IMR-90 (cell line): ENCODE results near the gene KIRREL1. TPM values are rescaled to one million over a fixed set of nuclear protein-coding genes. Genes with fewer than 3 reads are reported as not detected.

Source experiments
- ATAC-seq: fragments of 200-7000 bp; cut with Tn5 transposase; 2 replicates; pipeline ENCODE4 v1.9.1; 2020; ENCODE audit warnings: low read depth, mild to moderate bottlenecking, moderate library complexity
- BruUV-seq: library from RNA; stranded (reverse); fragments of 400-500 nt; replicated peaks from 2 replicates; lab custom pipeline; 2021; lab: Mats Ljungman, UMichigan
- CTCF ChIA-PET: fragments of 300-600 bp; formaldehyde crosslinking; extraction: SDS; loops from one replicate; lab custom pipeline; 2021; ENCODE audit warnings: antibody characterized with exemption; lab: Yijun Ruan, JAX
- POLR2A ChIA-PET: fragments of 300-600 bp; sonication (Branson Sonifier 250); formaldehyde crosslinking; loops from one replicate; lab custom pipeline; 2022; ENCODE audit warnings: antibody characterized with exemption; ENCODE audit not compliant: unreplicated experiment; lab: Charles Lee
- DNase-seq: peaks from one replicate; pipeline ENCODE4 v3.0.0; 2013
- H2AFZ ChIP-seq: replicated peaks from 2 replicates; pipeline ENCODE3; 2013; ENCODE audit warnings: low read length, mild to moderate bottlenecking; ENCODE audit not compliant: poor library complexity
- H2AK5ac ChIP-seq: 2 replicates; pipeline ENCODE4 v1.6.1; 2013; ENCODE audit warnings: low read depth, low read length, inconsistent platforms
- H2AK9ac ChIP-seq: replicated peaks from 2 replicates; pipeline ENCODE3; 2013; ENCODE audit warnings: mild to moderate bottlenecking, low read depth, low read length, moderate library complexity; ENCODE audit not compliant: poor library complexity
- H2BK120ac ChIP-seq: 2 replicates; pipeline ENCODE4 v1.6.1; 2013; ENCODE audit warnings: low read depth, low read length, inconsistent platforms
- H2BK15ac ChIP-seq: 3 replicates; pipeline ENCODE4 v1.6.1; 2013; ENCODE audit warnings: low read depth, low read length, inconsistent platforms
- H2BK20ac ChIP-seq: 2 replicates; pipeline ENCODE4 v1.6.1; 2013; ENCODE audit warnings: low read depth, mild to moderate bottlenecking, inconsistent platforms, low read length, moderate library complexity
- H2BK5ac ChIP-seq: 2 replicates; pipeline ENCODE4 v1.6.1; 2013; ENCODE audit warnings: mild to moderate bottlenecking, low read depth, low read length, inconsistent platforms; ENCODE audit not compliant: poor library complexity, severe bottlenecking
- H3K14ac ChIP-seq: replicated peaks from 2 replicates; pipeline ENCODE4 v1.6.1; 2013; ENCODE audit warnings: low read depth, low read length, inconsistent platforms
- H3K18ac ChIP-seq: 2 replicates; pipeline ENCODE4 v1.6.1; 2013; ENCODE audit warnings: low read depth, low read length, control low read depth
- H3K23ac ChIP-seq: 2 replicates; pipeline ENCODE4 v1.6.1; 2013; ENCODE audit warnings: low read depth, low read length, inconsistent platforms
- H3K27ac ChIP-seq: 2 replicates; pipeline ENCODE4 v1.5.1; 2013; ENCODE audit warnings: mild to moderate bottlenecking, control low read depth, low read length; ENCODE audit not compliant: insufficient read depth
- H3K27me3 ChIP-seq: 2 replicates; pipeline ENCODE4 v1.6.1; 2013; ENCODE audit warnings: low read length; ENCODE audit not compliant: control insufficient read depth, insufficient read depth
- H3K36me3 ChIP-seq: 2 replicates; pipeline ENCODE4 v1.6.1; 2013; ENCODE audit warnings: low read length, mixed read lengths; ENCODE audit not compliant: control insufficient read depth, insufficient read depth
- H3K4ac ChIP-seq: 2 replicates; pipeline ENCODE4 v1.6.1; 2013; ENCODE audit warnings: low read depth, low read length, inconsistent platforms
- H3K4me1 ChIP-seq: 2 replicates; pipeline ENCODE4 v1.6.1; 2013; ENCODE audit warnings: low read length, mixed read lengths; ENCODE audit not compliant: control insufficient read depth, insufficient read depth
- H3K4me2 ChIP-seq: 2 replicates; pipeline ENCODE4 v1.6.1; 2013; ENCODE audit warnings: low read depth, mild to moderate bottlenecking, control low read depth, low read length, moderate library complexity
- H3K4me3 ChIP-seq: 2 replicates; pipeline ENCODE4 v1.5.1; 2013; ENCODE audit warnings: low read depth, mild to moderate bottlenecking, control low read depth, low read length, moderate library complexity; ENCODE audit not compliant: insufficient read depth
- H3K56ac ChIP-seq: 2 replicates; pipeline ENCODE4 v1.6.1; 2013; ENCODE audit warnings: low read length, inconsistent platforms; ENCODE audit not compliant: insufficient read depth; ENCODE audit errors: extremely low read depth
- H3K79me1 ChIP-seq, 2 experiments: 2 replicates each; pipeline ENCODE4 v1.6.1; 2013; ENCODE audit warnings: low read length in 2 of 2, inconsistent platforms in 1 of 2, low read depth in 1 of 2
- H3K9ac ChIP-seq: 2 replicates; pipeline ENCODE4 v1.6.1; 2013; ENCODE audit warnings: low read depth, low read length, control low read depth
- H3K9me1 ChIP-seq: 2 replicates; pipeline ENCODE4 v1.6.1; 2013; ENCODE audit warnings: low read length, inconsistent platforms; ENCODE audit not compliant: insufficient read depth
- H3K9me3 ChIP-seq: 2 replicates; pipeline ENCODE4 v1.6.1; 2013; ENCODE audit warnings: low read length; ENCODE audit not compliant: control insufficient read depth, insufficient read depth
- H4K20me1 ChIP-seq: 2 replicates; pipeline ENCODE4 v1.6.1; 2013; ENCODE audit warnings: low read length, inconsistent platforms; ENCODE audit not compliant: insufficient read depth
- H4K5ac ChIP-seq: 2 replicates; pipeline ENCODE4 v1.6.1; 2013; ENCODE audit warnings: mild to moderate bottlenecking, low read depth, low read length, control low read depth
- H4K8ac ChIP-seq, 2 experiments: 2 replicates each; pipeline ENCODE4 v1.6.1; 2013; ENCODE audit warnings: low read depth in 2 of 2, low read length in 2 of 2, control low read depth in 1 of 2, inconsistent platforms in 1 of 2
- H4K91ac ChIP-seq: 2 replicates; pipeline ENCODE4 v1.6.1; 2013; ENCODE audit warnings: low read depth, low read length, inconsistent platforms; ENCODE audit not compliant: insufficient read depth
- BHLHE40 ChIP-seq: fragments of 150-350 bp; IDR thresholded peaks from 2 replicates; pipeline ENCODE4 v1.6.1; 2016; ENCODE audit warnings: mild to moderate bottlenecking, low read depth, low read length
- CEBPB ChIP-seq: IDR thresholded peaks from 2 replicates; pipeline ENCODE4 v1.6.1; 2012; ENCODE audit warnings: low read depth, low read length, improper control_type of control experiment
- CHD1 ChIP-seq: IDR thresholded peaks from 2 replicates; pipeline ENCODE4 v1.6.1; 2012; ENCODE audit warnings: low read depth, low read length, improper control_type of control experiment
- CTCF ChIP-seq: conservative IDR thresholded peaks from 2 replicates; pipeline ENCODE4 v1.5.1; 2012; ENCODE audit warnings: mild to moderate bottlenecking, low read depth, low read length, improper control_type of control experiment
- ELK1 ChIP-seq: fragments of 150-350 bp; IDR thresholded peaks from 2 replicates; pipeline ENCODE4 v1.6.1; 2016; ENCODE audit warnings: low read depth, mild to moderate bottlenecking, low read length, moderate library complexity, borderline replicate concordance
- FOS ChIP-seq: fragments of 150-350 bp; IDR thresholded peaks from 2 replicates; pipeline ENCODE4 v1.6.1; 2016; ENCODE audit warnings: low read depth, low read length
- MAFK ChIP-seq: IDR thresholded peaks from 2 replicates; pipeline ENCODE4 v1.6.1; 2012; ENCODE audit warnings: low read depth, low read length, improper control_type of control experiment
- MAZ ChIP-seq: IDR thresholded peaks from 2 replicates; pipeline ENCODE4 v1.6.1; 2012; ENCODE audit warnings: low read depth, mild to moderate bottlenecking, low read length, improper control_type of control experiment, moderate library complexity, borderline replicate concordance
- MXI1 ChIP-seq: IDR thresholded peaks from 2 replicates; pipeline ENCODE4 v1.6.1; 2012; ENCODE audit warnings: low read depth, mild to moderate bottlenecking, low read length, moderate library complexity, borderline replicate concordance
- NFE2L2 ChIP-seq: fragments of 150-350 bp; IDR thresholded peaks from 2 replicates; pipeline ENCODE4 v1.6.1; 2016; ENCODE audit warnings: low read depth, mild to moderate bottlenecking, low read length
- POLR2A ChIP-seq: IDR thresholded peaks from 2 replicates; pipeline ENCODE4 v1.6.1; 2012; ENCODE audit warnings: mild to moderate bottlenecking, low read depth, low read length
- RAD21 ChIP-seq: IDR thresholded peaks from 2 replicates; pipeline ENCODE4 v1.6.1; 2012; ENCODE audit warnings: low read length, improper control_type of control experiment
- RCOR1 ChIP-seq: IDR thresholded peaks from 2 replicates; pipeline ENCODE4 v1.6.1; 2012; ENCODE audit warnings: mild to moderate bottlenecking, low read length, improper control_type of control experiment; ENCODE audit not compliant: insufficient replicate concordance
- RFX5 ChIP-seq: IDR thresholded peaks from 2 replicates; pipeline ENCODE4 v1.8.0; 2012; ENCODE audit warnings: low read depth, mild to moderate bottlenecking, low read length, moderate library complexity
- SMC3 ChIP-seq: fragments of 150-350 bp; IDR thresholded peaks from 2 replicates; pipeline ENCODE4 v1.6.1; 2016; ENCODE audit warnings: low read depth, mild to moderate bottlenecking, antibody characterized with exemption, low read length, moderate library complexity
- USF2 ChIP-seq: fragments of 150-350 bp; IDR thresholded peaks from 2 replicates; pipeline ENCODE4 v1.6.1; 2017; ENCODE audit warnings: mild to moderate bottlenecking, antibody characterized with exemption, low read length, low read depth
- WGBS, 2 experiments: methylation state at CpG; one replicate each; pipeline versions ENCODE4 v1.1.5 to v1.1.7; 2013; ENCODE audit warnings: missing lambda C conversion rate in 2 of 2; ENCODE audit not compliant: insufficient read length in 1 of 2; ENCODE audit errors: extremely low coverage in 2 of 2; 5-methylcytosine and 5-hydroxymethylcytosine counted together
- dilution Hi-C: fragments of 300-500 bp; cut with HindIII; formaldehyde crosslinking; loops from one replicate; pipeline ENCODE4 v1.14.3; 2018; ENCODE audit warnings: low sequenced_read_pairs; ENCODE audit not compliant: unreplicated experiment
- in situ Hi-C: fragments of 300-500 bp; cut with MboI; formaldehyde crosslinking; loops from 3 replicates; pipeline ENCODE4 v1.14.3; 2019; ENCODE audit warnings: low sequenced_read_pairs, inconsistent platforms, mixed read lengths
- intact Hi-C: fragments of 100-400 bp; cut with micrococcal nuclease; formaldehyde crosslinking; loops from 2 replicates; pipeline ENCODE4 v1.10.0; 2022
- polyA plus RNA-seq, 3 experiments: library from polyadenylated mRNA; depleted of rRNA; stranded (reverse); fragments of >200 nt; gene quantifications; 2 replicates each; pipeline ENCODE4 v1.2.3, GENCODE V29; 2012; ENCODE audit warnings: low replicate concordance in 1 of 3
- total RNA-seq: library from RNA; depleted of rRNA; stranded (reverse); fragments of >200 nt; gene quantifications from 2 replicates; pipeline ENCODE4 v1.2.3, GENCODE V29; 2012

The KIRREL1 gene
- total and polyA plus RNA-seq, 2 of the 4 experiments (the other 2 are of a cell fraction), result 58.1 to 64.7 TPM

- dilution Hi-C loops, result no loop called here
- Histone ChIP-seq H4K91ac (no peak overlapping the region), H2BK20ac (no peak overlapping the region), H3K9ac (no peak overlapping the region), H2BK15ac (no peak overlapping the region), H2AK5ac (no peak overlapping the region), H4K8ac (no peak overlapping the region), H3K14ac (no peak overlapping the region), H3K27me3 (no peaks in the 10 kb centered on the region), H3K56ac (no peak overlapping the region), H2BK5ac (no peak overlapping the region), H2AK9ac (no peak overlapping the region), H4K5ac (no peak overlapping the region), H2AFZ (no peak overlapping the region), H3K23ac (no peak overlapping the region), H3K4ac (no peak overlapping the region), H3K9me3 (no peaks in the 10 kb centered on the region), H3K4me1 (no peaks in the 10 kb centered on the region), H3K36me3 (peaks cover 58% of the 10 kb centered on the region), H3K18ac (no peak overlapping the region), H3K4me3 (no peak overlapping the region), H3K27ac (no peak overlapping the region), H3K4me2 (no peak overlapping the region), H2BK120ac (no peak overlapping the region), H3K79me1 (no peaks in the 10 kb centered on the region), H4K20me1 (peaks cover 11% of the 10 kb centered on the region; the same call in 1 of the 2 replicates), H3K9me1 (peaks cover 5% of the 10 kb centered on the region; the same call in 1 of the 2 replicates)
- DNase-seq, result peak; percentile 17
- peak; percentile 56; the same call in 1 of the 2 replicates for ATAC-seq
- POLR2A ChIA-PET, result no interaction called here
- TF ChIP-seq RCOR1, result no peak
- TF ChIP-seq ELK1, result no peak
- no peak for TF ChIP-seq FOS
- no peak for TF ChIP-seq CEBPB
- TF ChIP-seq USF2, result no peak
- TF ChIP-seq MXI1, result no peak
- no peak for TF ChIP-seq POLR2A
- no peak for TF ChIP-seq RFX5
- no peak for TF ChIP-seq NFE2L2
- peak; percentile 61 for TF ChIP-seq CTCF
- TF ChIP-seq BHLHE40, result no peak
- no peak for TF ChIP-seq MAZ
- peak; percentile 48 for TF ChIP-seq RAD21
- peak; percentile 44 for TF ChIP-seq SMC3
- no peak for TF ChIP-seq CHD1
- no peak for TF ChIP-seq MAFK
- intact Hi-C loops, result no loop called here
- in situ Hi-C loops, result no loop called here
- WGBS, 2 experiments, result no CpG with 5 or more reads among the region's 4 CpGs
- CTCF ChIA-PET, result interaction anchor here (0.6 to 1.7 kb wide), 9 partner anchors 8 to 109 kb away, joined by 3 to 8 read pairs (median 3); no protein-coding TSS in a partner anchor
- BruUV-seq, result no TSS peak
Observed at GRCh38 chr1:158095737-158096335, 102.4 kb downstream of the KIRREL1 start.
